Mammary epithelial cell (primary cell): ENCODE data around the gene CPNE5.

Experiments
- CTCF ChIP-seq, 2 donors: IDR thresholded peaks in 1 of 2; conservative IDR thresholded peaks in 1 of 2; 2 replicates each; pipeline ENCODE4 v1.5.1; 2011 to 2012; ENCODE audit warnings: inconsistent platforms in 2 of 2, low read length in 2 of 2, mild to moderate bottlenecking in 2 of 2, control low read depth in 1 of 2, low read depth in 1 of 2; ENCODE audit not compliant: insufficient read depth in 1 of 2; ENCODE audit errors: extremely low read depth in 1 of 2
- EZH2 ChIP-seq: IDR thresholded peaks from 2 replicates; pipeline ENCODE4 v1.6.1; 2012; ENCODE audit warnings: low read length, inconsistent platforms, borderline replicate concordance

- TF ChIP-seq EZH2 (no peak), CTCF (conservative IDR thresholded peaks at IDR 0.05 in 1 of 2, IDR thresholded peaks at IDR 0.05 in 1 of 2; ENCODE audit: extremely low read depth in 1 of 2, insufficient read depth in 1 of 2, low read depth in 1 of 2, low read length in 2 of 2) (no peak)
Measured at GRCh38 chr6:36804563-36804962, 34.7 kb downstream of the CPNE5 start.
